PC-3 (cell line): Measurements from ENCODE around the gene PCSK5.

ENCODE experiments used
- CTCF ChIP-seq: fragments of 300-600 bp; sonication (generic); conservative IDR thresholded peaks from 2 replicates; pipeline ENCODE4 v1.5.1; 2017; ENCODE audit warnings: antibody characterized with exemption, low read depth, mild to moderate bottlenecking, low read length
- EZH2phosphoT487 ChIP-seq: fragments of 300-600 bp; sonication (generic); IDR thresholded peaks from 2 replicates; pipeline ENCODE4 v1.6.1; 2018; ENCODE audit warnings: mild to moderate bottlenecking, antibody characterized with exemption, low read length, borderline replicate concordance

DNA sequence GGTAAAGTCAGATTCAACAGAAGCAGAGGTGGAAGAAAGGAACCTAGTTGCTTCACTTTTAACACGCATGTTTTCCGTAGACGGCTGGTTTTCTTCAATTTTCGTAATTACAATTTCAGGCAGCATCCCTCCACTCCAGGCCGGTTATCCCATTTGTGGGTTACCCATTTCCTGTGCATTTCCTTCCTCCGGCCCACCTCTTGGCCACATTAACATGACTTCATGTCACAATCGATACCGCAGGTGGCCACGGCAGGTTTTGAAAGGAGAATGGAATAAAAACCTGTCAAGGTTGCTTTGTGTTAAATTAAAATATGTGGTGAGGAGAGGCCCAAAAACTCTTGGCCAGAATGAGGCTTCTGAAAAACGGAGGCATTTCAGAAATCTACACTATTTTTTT is 130.2 kb downstream of the PCSK5 start:
- TF ChIP-seq CTCF (no peak), EZH2phosphoT487 (no peak)
